GM19395 (cell line): ENCODE data around the gene AVPR1B.

Source experiments
- ATAC-seq: cut with Tn5 transposase; IDR thresholded peaks from one replicate; pipeline ENCODE4 v1.9.1; 2021; ENCODE audit warnings: mild to moderate bottlenecking, moderate library complexity; ENCODE audit not compliant: unreplicated experiment

AVPR1B gene

DNA sequence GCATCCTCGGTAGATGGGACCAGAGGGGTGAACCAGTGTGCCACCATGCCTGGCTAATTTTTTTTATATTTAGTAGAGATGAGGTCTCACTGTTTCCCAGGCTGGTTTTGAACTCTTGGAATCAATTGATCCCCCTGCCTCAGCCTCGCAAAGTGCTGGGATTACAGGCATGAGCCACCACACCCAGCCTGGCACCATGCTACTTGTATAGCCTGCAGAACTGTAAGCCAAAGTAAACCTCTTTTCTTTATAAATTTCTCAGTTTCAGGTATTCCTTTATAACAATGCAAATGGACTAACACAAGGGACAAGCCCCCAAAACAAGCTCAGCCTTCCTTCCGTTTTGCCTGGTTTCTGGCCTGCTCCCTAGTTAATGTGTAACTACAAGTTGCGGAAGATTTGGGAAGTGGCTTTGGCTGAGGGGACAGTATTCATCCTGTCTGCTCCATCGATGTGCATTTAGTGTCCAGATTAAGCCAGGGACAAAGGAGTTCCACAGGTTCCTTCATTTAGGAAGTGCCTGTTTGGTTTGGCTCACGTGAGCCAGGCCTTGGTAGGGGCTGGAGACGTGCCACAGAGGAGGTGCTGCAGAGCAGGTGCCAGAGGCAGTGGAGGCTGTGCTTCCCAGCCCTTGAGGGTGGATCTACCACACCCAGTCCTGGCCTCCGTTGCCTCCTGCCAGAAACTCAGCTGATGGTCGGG, 4.4 kb downstream of the AVPR1B start:
- no peak for ATAC-seq

DNA sequence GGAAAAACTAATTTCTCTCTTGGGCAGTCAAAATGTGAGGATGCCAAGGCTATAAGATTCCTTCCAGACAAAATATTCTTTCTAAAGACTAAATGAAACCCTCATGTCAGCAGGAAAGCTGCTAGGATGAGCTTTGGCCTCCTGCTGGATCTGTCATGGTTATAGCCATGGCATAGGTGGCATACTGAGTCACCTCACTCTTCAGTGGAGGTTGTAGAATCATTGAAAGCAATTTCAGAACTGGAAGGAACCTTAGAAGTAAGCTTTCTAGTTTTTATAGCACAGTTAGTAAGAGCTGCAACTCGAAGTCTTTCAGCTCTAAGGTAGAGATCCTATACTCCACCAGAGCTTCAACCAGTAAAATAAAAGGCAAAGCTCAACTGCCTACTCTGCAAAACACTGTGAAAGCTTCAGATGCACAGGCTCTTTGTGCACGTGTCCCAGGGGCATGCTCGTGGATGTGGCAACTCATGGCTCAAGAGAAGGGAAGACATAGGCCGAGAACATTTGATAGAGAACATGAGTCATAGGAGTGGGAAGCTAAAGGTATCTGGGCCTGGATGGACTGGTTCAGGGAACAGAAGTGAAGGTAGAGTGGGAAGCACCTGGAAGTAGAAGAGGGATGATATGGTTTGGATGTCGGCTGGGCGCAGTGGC, 5.8 kb downstream of the AVPR1B start:
- ATAC-seq, result no peak

- no peak for ATAC-seq
Observed at GRCh38 chr1:206110820-206111219, 6.4 kb downstream of the AVPR1B start.

DNA sequence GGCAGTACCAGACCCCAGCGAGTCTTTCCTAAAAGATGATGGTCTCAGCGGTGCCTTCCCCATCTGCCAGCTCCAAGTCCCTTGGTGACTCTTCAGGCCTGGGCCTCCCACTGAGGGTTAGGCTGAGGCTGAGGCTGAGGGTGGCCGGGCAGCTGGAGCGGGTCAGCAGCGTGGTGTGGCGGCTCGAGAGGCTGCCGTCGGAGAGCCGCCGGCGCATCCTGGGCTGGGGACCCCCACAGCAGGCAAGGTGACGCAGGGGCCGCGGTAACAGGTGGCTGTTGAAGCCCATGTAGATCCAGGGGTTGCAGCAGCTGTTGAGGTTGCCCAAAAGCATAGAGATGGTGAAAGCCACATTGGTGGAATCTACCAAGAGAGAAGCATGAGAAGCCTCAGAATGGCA, 7.0 kb downstream of the AVPR1B start:
- ATAC-seq, result no peak

DNA sequence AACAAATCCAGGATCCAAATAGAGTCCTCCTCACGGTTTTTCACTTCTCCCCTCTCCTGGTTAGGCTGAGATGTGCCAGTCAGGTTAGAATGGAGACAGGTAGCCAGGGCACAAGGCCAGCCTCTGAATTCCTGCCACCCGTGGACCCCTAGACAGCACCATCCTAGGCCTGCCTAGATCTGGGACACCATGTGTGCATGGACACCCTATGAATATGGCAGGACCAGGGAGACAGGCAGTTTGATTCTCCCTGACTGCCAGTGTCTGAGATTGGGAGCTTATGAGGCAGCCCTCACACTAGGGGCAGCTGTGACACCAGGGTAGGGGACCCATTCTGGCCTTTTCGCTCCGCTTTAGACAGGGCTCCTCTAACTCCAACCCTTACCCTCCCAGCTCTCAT, 7.5 kb downstream of the AVPR1B start:
- no peak for ATAC-seq

DNA sequence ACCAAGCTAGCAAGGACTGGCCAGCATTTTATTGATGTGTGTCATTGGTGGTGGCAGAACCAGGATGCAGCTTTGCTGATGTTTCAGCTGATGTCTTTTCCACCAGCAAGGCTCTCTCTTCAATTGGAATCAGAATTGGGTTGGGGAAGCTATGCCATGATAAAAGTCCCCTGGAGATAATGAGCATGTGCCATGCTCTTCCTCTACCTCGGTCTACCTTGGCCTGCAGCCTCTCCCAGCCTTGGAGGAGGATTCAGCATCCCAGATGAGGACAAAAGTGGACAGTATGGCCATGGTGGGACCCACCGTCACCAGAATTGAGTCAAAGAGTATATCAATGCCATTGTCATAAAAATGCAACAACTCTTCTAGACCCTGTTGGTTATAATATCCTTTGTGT, 8.6 kb downstream of the AVPR1B start:
- ATAC-seq, result no peak

DNA sequence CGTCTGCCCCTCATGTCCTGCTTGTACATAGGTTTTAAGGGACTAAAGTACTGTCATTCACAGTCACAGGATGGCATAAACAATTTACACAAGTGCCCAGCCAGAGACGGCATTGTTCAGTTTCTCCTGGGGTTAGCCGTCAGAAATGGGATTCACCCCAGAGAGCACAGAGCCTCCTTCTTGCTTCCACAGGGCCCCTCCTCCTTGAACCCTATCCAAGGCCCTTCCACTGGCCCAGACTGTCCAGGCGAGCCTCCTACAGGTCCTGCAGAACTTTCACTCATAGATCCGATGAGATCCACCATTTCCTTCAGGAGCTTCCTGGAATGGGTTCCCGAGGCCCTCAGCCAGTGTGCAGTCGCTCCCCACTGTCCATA, 10.0 kb downstream of the AVPR1B start:
- ATAC-seq, result no peak

DNA sequence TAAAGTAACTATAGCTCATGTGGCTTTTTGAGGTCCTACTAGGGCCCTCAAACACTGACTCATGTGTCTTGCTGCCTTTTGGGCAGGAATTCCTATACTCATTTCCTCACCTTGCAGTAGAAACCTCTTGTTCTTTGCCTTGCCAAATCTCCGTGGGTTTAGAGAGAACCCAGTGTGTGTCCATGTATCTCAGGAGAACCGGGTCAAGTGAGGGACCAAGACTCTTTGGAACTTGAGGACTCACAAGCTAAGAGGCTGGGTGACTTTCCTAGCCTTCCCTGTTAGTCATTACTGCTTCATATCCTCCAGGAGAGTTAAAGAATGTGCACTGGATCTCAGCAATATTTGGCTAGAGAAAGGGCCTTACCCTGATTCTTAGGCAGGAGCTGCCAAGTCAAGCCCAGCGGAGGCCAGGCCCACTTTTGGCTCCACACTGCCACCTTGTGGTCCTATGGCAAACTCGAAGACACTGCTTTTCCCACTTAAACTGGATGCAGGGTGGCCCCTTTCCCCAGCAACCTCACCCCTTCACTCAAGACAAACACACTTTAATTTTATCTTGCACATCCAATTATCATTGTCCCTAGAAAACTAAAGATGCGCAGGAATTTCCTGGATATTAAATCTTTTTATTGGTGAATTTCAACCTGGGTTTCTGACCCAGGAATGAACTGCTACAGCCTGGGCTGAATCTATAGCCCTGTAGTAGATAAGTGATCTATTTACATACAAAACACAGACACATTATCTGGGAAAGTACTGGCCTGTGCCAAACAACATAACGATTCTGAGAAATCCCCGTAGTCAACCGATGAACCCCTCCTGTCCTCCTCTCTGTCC, 10.6 kb downstream of the AVPR1B start:
- peak; percentile 69 for ATAC-seq

DNA sequence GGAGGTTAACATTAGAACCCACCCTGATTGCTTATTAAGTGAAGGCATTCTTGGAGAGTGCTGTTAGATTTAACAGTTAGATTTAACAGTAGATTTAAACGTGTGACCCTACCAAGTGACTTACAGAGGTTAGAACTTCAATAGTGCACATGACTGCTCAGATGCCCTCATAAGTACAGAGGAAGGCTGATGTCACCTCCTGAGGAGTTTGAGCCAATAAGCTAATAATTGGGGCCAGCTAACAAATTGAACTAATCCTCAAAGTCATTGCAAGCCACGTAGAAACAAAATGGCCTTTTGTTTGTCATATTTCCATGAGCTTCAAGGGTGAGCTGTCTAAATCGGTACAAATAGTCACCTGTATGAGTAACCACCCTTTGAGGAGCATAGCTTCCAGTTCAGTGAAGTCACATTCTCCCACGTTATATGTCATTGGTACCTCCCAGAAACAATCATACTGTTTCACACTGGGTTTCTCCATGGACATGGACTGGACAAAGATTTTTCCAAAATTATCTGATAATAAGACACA, 11.7 kb downstream of the AVPR1B start:
- no peak for ATAC-seq

GRCh38 chr1:206103979-206104378, 13.2 kb downstream of the AVPR1B start:
- no peak for ATAC-seq

DNA sequence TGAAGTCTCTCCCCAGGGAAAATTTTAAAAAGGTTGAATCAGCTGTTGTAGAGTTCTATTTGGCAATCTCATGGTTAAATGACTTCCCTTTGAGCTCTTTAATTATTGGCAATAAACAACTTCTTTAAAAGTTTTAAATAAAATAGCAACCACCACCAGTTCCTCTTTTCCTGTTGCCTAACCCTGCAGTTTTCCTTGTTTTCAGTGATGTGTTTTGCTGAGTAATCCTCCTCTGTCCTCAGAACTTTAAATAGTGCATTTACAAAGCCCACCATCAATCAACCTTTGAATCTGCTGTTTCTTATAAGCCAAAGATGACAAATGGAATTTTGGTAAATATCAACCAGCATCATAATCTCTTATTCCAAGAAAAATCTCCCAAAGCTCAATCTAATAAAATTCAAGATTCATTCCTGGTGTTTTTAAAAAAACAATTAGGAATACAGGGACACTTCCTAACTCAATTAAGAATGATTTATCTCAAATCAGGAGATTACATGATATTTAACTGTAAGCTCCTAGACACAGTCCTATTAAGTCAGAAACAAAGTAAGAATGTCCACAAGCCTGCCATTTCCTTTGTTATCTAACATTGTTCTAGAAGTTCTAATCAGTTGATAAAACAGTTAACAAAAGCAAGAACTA, 14.8 kb downstream of the AVPR1B start:
- ATAC-seq, result no peak

DNA sequence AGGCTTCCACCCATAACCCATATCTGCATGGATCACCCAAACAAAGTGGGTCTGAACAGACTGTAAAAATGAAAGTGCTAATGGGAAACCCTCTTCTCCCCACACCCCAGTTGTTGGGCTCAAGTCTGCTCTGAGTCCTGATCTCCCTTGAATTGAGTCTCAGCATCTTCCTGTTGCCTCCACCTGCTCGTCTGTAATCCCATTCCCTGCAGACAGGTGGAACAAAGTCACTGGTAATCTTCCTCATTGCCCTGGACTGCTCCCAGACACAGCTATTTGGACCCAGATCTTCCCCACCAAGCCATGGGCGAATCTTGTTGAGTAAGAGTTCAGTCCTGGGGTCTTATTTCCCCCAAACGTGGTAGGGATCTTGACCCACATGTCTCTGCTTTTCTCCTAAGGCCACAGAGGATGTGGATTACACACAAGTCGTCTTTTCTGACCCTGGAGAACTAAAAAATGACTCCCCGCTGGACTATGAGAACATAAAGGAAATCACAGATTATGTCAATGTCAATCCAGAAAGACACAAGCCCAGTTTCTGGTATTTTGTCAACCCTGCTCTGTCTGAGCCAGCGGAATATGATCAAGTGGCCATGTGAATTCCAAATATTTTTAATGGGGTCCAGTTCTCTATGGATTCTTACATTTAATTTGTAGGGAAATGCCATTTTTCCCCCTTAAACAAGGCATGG, 15.7 kb downstream of the AVPR1B start:
- no peak for ATAC-seq

- ATAC-seq, result no peak
Observed at GRCh38 chr1:206100226-206100815, 16.9 kb downstream of the AVPR1B start.

GRCh38 chr1:206098242-206098919, 18.8 kb downstream of the AVPR1B start:
- no peak for ATAC-seq

- ATAC-seq, result no peak
Observed at GRCh38 chr1:206097381-206097780, 19.8 kb downstream of the AVPR1B start.

DNA sequence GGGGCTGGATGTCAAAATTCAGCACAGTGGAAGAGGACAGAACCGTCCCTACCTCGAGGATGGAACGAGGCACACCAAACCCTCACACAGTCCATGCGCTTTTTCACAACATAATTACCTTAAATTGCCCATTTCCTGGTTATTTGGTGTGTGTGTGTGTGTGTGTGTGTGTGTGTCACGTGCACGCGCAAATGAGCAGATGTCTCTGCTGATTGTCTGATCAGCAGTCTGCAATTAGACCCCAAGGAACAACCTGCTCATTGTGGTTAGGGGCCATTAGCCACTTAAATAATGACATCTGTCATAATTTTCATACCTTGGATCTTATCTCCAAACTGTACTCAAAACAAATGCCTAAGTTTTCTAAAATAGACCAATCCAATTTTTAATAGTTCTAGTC, 23.2 kb downstream of the AVPR1B start:
- ATAC-seq, result no peak

GRCh38 chr1:206089341-206089740, 27.8 kb downstream of the AVPR1B start:
- no peak for ATAC-seq

DNA sequence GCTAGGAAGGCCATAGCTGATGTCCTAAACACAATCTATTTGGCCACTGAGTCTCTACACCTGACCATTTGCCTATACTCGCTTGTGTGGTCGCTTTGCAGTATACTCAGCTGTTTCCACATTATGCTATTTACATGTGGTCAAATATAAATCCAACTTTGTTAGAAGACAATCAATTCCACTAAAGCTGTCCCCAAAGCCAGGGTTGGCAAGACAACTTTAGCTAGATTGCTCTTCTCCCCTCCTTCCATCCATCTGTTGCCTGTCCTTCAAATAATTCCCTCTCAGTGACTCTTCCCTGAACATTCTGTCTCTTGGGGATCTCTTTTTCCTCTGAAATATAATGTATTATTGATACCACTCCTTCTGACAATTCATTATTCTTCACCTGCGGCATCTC, 30.1 kb downstream of the AVPR1B start:
- ATAC-seq, result no peak

- no peak for ATAC-seq
Observed at GRCh38 chr1:206083750-206084149, 33.4 kb downstream of the AVPR1B start.
